H9 (cell line): Measurements from ENCODE around the gene CYP39A1. TPM values are rescaled to one million over a fixed set of nuclear protein-coding genes. Genes with fewer than 3 reads are reported as not detected.

Experiments
- DNase-seq: peaks from one replicate; pipeline ENCODE4 v3.0.0-alpha.2; 2017
- H2AFZ ChIP-seq: one replicate; pipeline ENCODE4 v1.6.1; 2013; ENCODE audit warnings: mild to moderate bottlenecking, low read length, control low read depth, moderate library complexity
- H2AK5ac ChIP-seq: 2 replicates; pipeline ENCODE4 v1.6.1; 2013; ENCODE audit warnings: low read length, control low read depth, mixed read lengths; ENCODE audit not compliant: insufficient read length
- H2BK120ac ChIP-seq: one replicate; pipeline ENCODE4 v1.6.1; 2013; ENCODE audit warnings: low read depth, mild to moderate bottlenecking, low read length, control low read depth, inconsistent platforms; ENCODE audit not compliant: poor library complexity, severe bottlenecking
- H2BK12ac ChIP-seq: 2 replicates; pipeline ENCODE4 v1.6.1; 2013; ENCODE audit warnings: low read length, control low read depth, mixed read lengths, low read depth; ENCODE audit not compliant: insufficient read length
- H2BK15ac ChIP-seq: 2 replicates; pipeline ENCODE4 v1.6.1; 2013; ENCODE audit warnings: low read depth, low read length, control low read depth
- H2BK20ac ChIP-seq: one replicate; pipeline ENCODE4 v1.6.1; 2013; ENCODE audit warnings: low read depth, mild to moderate bottlenecking, low read length, control low read depth, inconsistent platforms; ENCODE audit not compliant: poor library complexity, severe bottlenecking
- H2BK5ac ChIP-seq: 2 replicates; pipeline ENCODE4 v1.6.1; 2013; ENCODE audit warnings: low read length, control low read depth, mixed read lengths; ENCODE audit not compliant: insufficient read length
- H3K14ac ChIP-seq: 2 replicates; pipeline ENCODE4 v1.6.1; 2013; ENCODE audit warnings: low read length, control low read depth; ENCODE audit not compliant: insufficient read depth
- H3K18ac ChIP-seq: 2 replicates; pipeline ENCODE4 v1.6.1; 2013; ENCODE audit warnings: low read depth, mild to moderate bottlenecking, mixed read lengths, low read length, control low read depth; ENCODE audit not compliant: insufficient read length
- H3K23ac ChIP-seq: 2 replicates; pipeline ENCODE4 v1.6.1; 2013; ENCODE audit warnings: low read length, control low read depth, mixed read lengths, low read depth; ENCODE audit not compliant: insufficient read length
- H3K23me2 ChIP-seq: 2 replicates; pipeline ENCODE4 v1.6.1; 2013; ENCODE audit warnings: low read depth, mild to moderate bottlenecking, mixed read lengths, low read length, control low read depth; ENCODE audit not compliant: insufficient read length, poor library complexity, severe bottlenecking
- H3K27ac ChIP-seq: 2 replicates; pipeline ENCODE4 v1.5.1; 2013; ENCODE audit warnings: low read length, control low read depth, mixed read lengths, low read depth; ENCODE audit not compliant: insufficient read length
- H3K27me3 ChIP-seq: 2 replicates; pipeline ENCODE4 v1.6.1; 2013; ENCODE audit warnings: low read length, control low read depth, inconsistent platforms; ENCODE audit not compliant: insufficient read depth
- H3K4ac ChIP-seq: 2 replicates; pipeline ENCODE4 v1.6.1; 2013; ENCODE audit warnings: low read depth, mild to moderate bottlenecking, control low read depth, inconsistent platforms, low read length, moderate library complexity
- H3K4me1 ChIP-seq: 2 replicates; pipeline ENCODE4 v1.6.1; 2013; ENCODE audit warnings: low read length, control low read depth, inconsistent platforms; ENCODE audit not compliant: insufficient read depth
- H3K4me2 ChIP-seq: 2 replicates; pipeline ENCODE4 v1.6.1; 2013; ENCODE audit warnings: low read length, control low read depth, mixed read lengths; ENCODE audit not compliant: insufficient read length, insufficient read depth
- H3K56ac ChIP-seq: 2 replicates; pipeline ENCODE4 v1.6.1; 2013; ENCODE audit warnings: low read depth, mild to moderate bottlenecking, mixed read lengths, low read length, control low read depth; ENCODE audit not compliant: insufficient read length
- H3K79me1 ChIP-seq: 2 replicates; pipeline ENCODE4 v1.6.1; 2013; ENCODE audit warnings: low read depth, mild to moderate bottlenecking, moderate library complexity, low read length, control low read depth, inconsistent platforms; ENCODE audit not compliant: insufficient read depth, poor library complexity, severe bottlenecking
- H3K79me2 ChIP-seq: 2 replicates; pipeline ENCODE4 v1.6.1; 2013; ENCODE audit warnings: low read length, control low read depth, inconsistent platforms; ENCODE audit not compliant: insufficient read depth
- H3K9ac ChIP-seq: 2 replicates; pipeline ENCODE4 v1.6.1; 2013; ENCODE audit warnings: low read length, control low read depth, mixed read lengths; ENCODE audit not compliant: insufficient read length; ENCODE audit errors: extremely low read depth
- H3K9me3 ChIP-seq: one replicate; pipeline ENCODE4 v1.6.1; 2013; ENCODE audit warnings: low read depth, low read length, inconsistent platforms; ENCODE audit not compliant: control insufficient read depth
- H3T11ph ChIP-seq: one replicate; pipeline ENCODE4 v1.6.1; 2013; ENCODE audit warnings: mild to moderate bottlenecking, low read length, control low read depth, inconsistent platforms
- H4K20me1 ChIP-seq: one replicate; pipeline ENCODE4 v1.6.1; 2013; ENCODE audit not compliant: control insufficient read depth, insufficient read length, insufficient read depth
- H4K5ac ChIP-seq: 2 replicates; pipeline ENCODE4 v1.6.1; 2013; ENCODE audit warnings: low read depth, mild to moderate bottlenecking, mixed read lengths, low read length, control low read depth; ENCODE audit not compliant: insufficient read length
- H4K8ac ChIP-seq: replicated peaks from 2 replicates; pipeline ENCODE4 v1.6.1; 2013; ENCODE audit warnings: low read length, control low read depth, mixed read lengths, low read depth; ENCODE audit not compliant: insufficient read length
- H4K91ac ChIP-seq: 2 replicates; pipeline ENCODE4 v1.6.1; 2013; ENCODE audit warnings: low read depth, mild to moderate bottlenecking, moderate library complexity, mixed read lengths, low read length, control low read depth; ENCODE audit not compliant: insufficient read length
- H3K27ac Mint-ChIP-seq, 3 experiments: 2 replicates in 2 of 3; 3 replicates in 1 of 3; pipeline ENCODE4 v1.8.0; 2020 to 2021; ENCODE audit warnings: mixed read lengths in 3 of 3, mild to moderate bottlenecking in 1 of 3, moderate library complexity in 1 of 3
- H3K27me3 Mint-ChIP-seq: 2 replicates; pipeline ENCODE4 v1.8.0; 2021; ENCODE audit warnings: low read depth, mild to moderate bottlenecking, moderate library complexity, mixed read lengths
- H3K36me3 Mint-ChIP-seq, 3 experiments: 2 replicates in 2 of 3; 3 replicates in 1 of 3; pipeline ENCODE4 v1.8.0; 2020 to 2021; ENCODE audit warnings: low read depth in 3 of 3, mixed read lengths in 3 of 3; ENCODE audit not compliant: insufficient read depth in 1 of 3
- H3K4me1 Mint-ChIP-seq, 2 experiments: 2 replicates each; pipeline ENCODE4 v1.8.0; 2020; ENCODE audit warnings: mixed read lengths in 2 of 2
- H3K4me3 Mint-ChIP-seq, 2 experiments: 2 replicates in 1 of 2; 3 replicates in 1 of 2; pipeline ENCODE4 v1.8.0; 2020 to 2021; ENCODE audit warnings: mild to moderate bottlenecking in 2 of 2, mixed read lengths in 2 of 2, moderate library complexity in 1 of 2
- H3K9me3 Mint-ChIP-seq, 2 experiments: 2 replicates in 1 of 2; 3 replicates in 1 of 2; pipeline ENCODE4 v1.8.0; 2020; ENCODE audit warnings: mild to moderate bottlenecking in 2 of 2, mixed read lengths in 2 of 2, moderate library complexity in 1 of 2
- CTCF ChIP-seq: fragments of 200-600 bp; sonication (generic); conservative IDR thresholded peaks from 3 replicates; pipeline ENCODE4 v1.8.0; 2021; ENCODE audit warnings: antibody characterized with exemption, mild to moderate bottlenecking
- total RNA-seq: library from RNA; stranded (reverse); gene quantifications from 2 replicates; pipeline ENCODE4 v1.2.1, GENCODE V29; 2021

The CYP39A1 gene
- total RNA-seq, 1 experiment from 2014 or later = 0.50 TPM

- no peak overlapping the region for H2BK120ac ChIP-seq
- H3K27me3 ChIP-seq = no peaks in the 10 kb centered on the region
- H4K8ac ChIP-seq = no peak overlapping the region
- no peaks in the 10 kb centered on the region for H3K9me3 ChIP-seq
- H2AFZ ChIP-seq = no peak overlapping the region
- DNase-seq = no peak
- no peaks in the 10 kb centered on the region for H3K36me3 Mint-ChIP-seq
- H4K20me1 ChIP-seq = no peaks in the 10 kb centered on the region
- H3K14ac ChIP-seq = no peak overlapping the region
- H2BK12ac ChIP-seq = no peak overlapping the region
- no peak overlapping the region for H3K4ac ChIP-seq
- no peak overlapping the region for H3K56ac ChIP-seq
- H3K27ac ChIP-seq = no peak overlapping the region
- no peak overlapping the region for H3K9ac ChIP-seq
- H3K4me1 ChIP-seq = no peaks in the 10 kb centered on the region
- H3K23ac ChIP-seq = no peak overlapping the region
- H4K5ac ChIP-seq = no peak overlapping the region
- no peaks in the 10 kb centered on the region for H3K79me1 ChIP-seq
- no peak overlapping the region for H3K4me3 Mint-ChIP-seq
- H3K9me3 Mint-ChIP-seq = no peaks in the 10 kb centered on the region
- no peak overlapping the region for H4K91ac ChIP-seq
- H3K27ac Mint-ChIP-seq = no peak overlapping the region
- no peak overlapping the region for H2BK15ac ChIP-seq
- no peak for TF ChIP-seq CTCF
- H3T11ph ChIP-seq = no peak overlapping the region
- H2BK20ac ChIP-seq = no peak overlapping the region
- H3K23me2 ChIP-seq = no peaks in the 10 kb centered on the region
- H3K18ac ChIP-seq = no peak overlapping the region
- no peak overlapping the region for H2AK5ac ChIP-seq
- 0 out of 2 replicates have a peak, but pooled peaks cover 2% of the 10 kb centered on the region for H3K27me3 Mint-ChIP-seq
- no peak overlapping the region for H3K4me2 ChIP-seq
- no peak overlapping the region for H2BK5ac ChIP-seq
- H3K79me2 ChIP-seq = no peaks in the 10 kb centered on the region
- no peaks in the 10 kb centered on the region for H3K4me1 Mint-ChIP-seq
Measured at GRCh38 chr6:46510651-46511050, 142.0 kb downstream of the CYP39A1 start.
